ENCODE measurements around the gene KCNH2.

GRCh38 chr7:151017953-151018420 is 39.9 kb upstream of the KCNH2 start:
- peak; percentile 85 to 98 (median 90) for TF ChIP-seq CTCF (IDR thresholded peaks at IDR 0.05)
- TF ChIP-seq POLR2A (IDR thresholded peaks at IDR 0.05), result no peak
